Dendritic cell treated with granulocyte-macrophage colony-stimulating factor and Interleukin-4, amounts not matched to agents 40 ng/mL and 50 ng/mL, for 4 days (primary cell): ENCODE data around the gene C1orf21.

Experiments used
- H3K27ac Mint-ChIP-seq: one replicate; pipeline ENCODE4 v1.8.0; 2022; ENCODE audit warnings: mild to moderate bottlenecking, mixed read lengths
- H3K27me3 Mint-ChIP-seq: one replicate; pipeline ENCODE4 v1.8.0; 2022; ENCODE audit warnings: mild to moderate bottlenecking, mixed read lengths
- H3K36me3 Mint-ChIP-seq: one replicate; pipeline ENCODE4 v1.8.0; 2022; ENCODE audit warnings: low read depth, mixed read lengths
- H3K4me1 Mint-ChIP-seq: one replicate; pipeline ENCODE4 v1.8.0; 2022; ENCODE audit warnings: low read depth, mixed read lengths
- H3K4me3 Mint-ChIP-seq: one replicate; pipeline ENCODE4 v1.8.0; 2022; ENCODE audit warnings: mild to moderate bottlenecking, moderate library complexity, mixed read lengths
- H3K9me3 Mint-ChIP-seq: one replicate; pipeline ENCODE4 v1.8.0; 2022; ENCODE audit warnings: mixed read lengths
- intact Hi-C: fragments of 100-400 bp; cut with micrococcal nuclease; formaldehyde crosslinking; loops from one replicate; pipeline ENCODE4 v1.15.0; 2022

Gene C1orf21

DNA sequence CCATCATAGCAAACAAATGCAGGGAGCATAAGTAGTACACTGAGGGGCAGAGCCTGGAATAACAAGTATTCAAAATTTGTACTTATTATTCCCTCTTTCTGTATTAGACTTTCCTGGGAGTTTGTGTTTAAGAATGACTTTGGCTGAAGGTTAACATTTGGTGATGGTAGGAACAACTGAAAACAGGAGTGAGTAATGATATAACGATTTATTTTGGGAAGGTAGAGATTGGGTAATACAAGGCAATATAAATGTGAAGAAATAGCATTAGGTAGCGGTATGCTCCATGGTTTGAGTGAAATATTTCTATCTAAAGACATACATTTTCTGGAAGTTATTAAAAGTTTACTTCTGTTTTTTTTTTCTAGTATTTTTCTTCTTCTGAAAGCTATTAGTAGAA lies 18.5 kb upstream of the C1orf21 start:
- intact Hi-C loops, result no loop called here

DNA sequence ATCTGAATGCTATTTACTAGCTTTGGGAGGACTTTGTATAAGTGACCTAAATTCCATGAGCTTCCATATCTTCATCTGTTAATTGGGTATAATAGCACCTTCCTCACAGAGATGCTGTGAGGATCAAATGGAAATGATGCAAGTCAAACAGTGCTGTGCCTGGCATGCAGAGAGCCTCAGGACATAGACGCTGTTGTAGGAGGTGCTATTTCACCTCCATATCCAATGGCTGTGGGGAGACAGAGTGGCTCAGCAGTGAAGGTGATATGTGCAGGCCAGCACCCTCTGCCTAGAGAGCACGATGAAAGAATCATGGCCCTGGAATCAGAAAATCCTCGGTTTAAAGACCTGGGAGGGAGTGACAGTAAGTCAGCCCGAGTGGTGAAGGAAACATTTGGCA lies 16.0 kb upstream of the C1orf21 start:
- Mint-ChIP-seq H3K36me3 (no peaks in the 10 kb centered on the region), H3K27ac (no peak overlapping the region), H3K4me3 (no peak overlapping the region), H3K4me1 (peaks cover 9% of the 10 kb centered on the region), H3K27me3 (no peaks in the 10 kb centered on the region), H3K9me3 (no peaks in the 10 kb centered on the region)
- intact Hi-C loops, result no loop called here

More for the DNA sequence above, 18.5 kb upstream of the C1orf21 start:
- Mint-ChIP-seq H3K4me3 (no peak overlapping the region), H3K27me3 (no peaks in the 10 kb centered on the region), H3K27ac (no peak overlapping the region), H3K36me3 (no peaks in the 10 kb centered on the region), H3K4me1 (peaks cover 9% of the 10 kb centered on the region), H3K9me3 (no peaks in the 10 kb centered on the region)

- H3K4me3 Mint-ChIP-seq, result no peak overlapping the region
- no peaks in the 10 kb centered on the region for H3K9me3 Mint-ChIP-seq
- no peak overlapping the region for H3K27ac Mint-ChIP-seq
- peaks cover 8% of the 10 kb centered on the region for H3K4me1 Mint-ChIP-seq
- H3K36me3 Mint-ChIP-seq, result no peaks in the 10 kb centered on the region
- no peaks in the 10 kb centered on the region for H3K27me3 Mint-ChIP-seq
- intact Hi-C loops, result no loop called here
These were observed 13.7 kb upstream of the C1orf21 start for GRCh38 chr1:184373155-184373554.

DNA sequence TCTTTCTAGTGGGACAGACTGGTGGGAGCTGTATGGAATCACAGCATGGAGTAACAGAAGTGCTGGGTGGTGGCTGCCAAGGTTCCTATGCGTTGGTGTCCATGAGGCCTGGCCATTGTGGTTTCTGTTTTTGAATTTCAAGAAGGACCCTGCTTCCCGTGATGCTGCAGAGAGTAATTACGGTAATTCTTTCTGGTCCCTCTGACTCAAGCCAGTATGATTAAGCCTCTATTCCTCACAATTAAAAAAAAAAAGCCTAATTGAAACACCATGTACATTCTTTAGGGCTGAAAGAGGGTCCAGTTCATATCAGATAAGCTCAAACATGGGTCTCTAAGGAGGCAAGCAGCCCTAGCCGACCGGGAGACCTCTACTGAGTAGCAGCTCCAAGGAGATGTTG lies 10.5 kb upstream of the C1orf21 start:
- H3K9me3 Mint-ChIP-seq, result no peaks in the 10 kb centered on the region
- intact Hi-C loops, result no loop called here
- H3K4me3 Mint-ChIP-seq, result no peak overlapping the region
- no peaks in the 10 kb centered on the region for H3K27me3 Mint-ChIP-seq
- peaks cover 6% of the 10 kb centered on the region for H3K4me1 Mint-ChIP-seq
- no peak overlapping the region for H3K27ac Mint-ChIP-seq
- no peaks in the 10 kb centered on the region for H3K36me3 Mint-ChIP-seq

DNA sequence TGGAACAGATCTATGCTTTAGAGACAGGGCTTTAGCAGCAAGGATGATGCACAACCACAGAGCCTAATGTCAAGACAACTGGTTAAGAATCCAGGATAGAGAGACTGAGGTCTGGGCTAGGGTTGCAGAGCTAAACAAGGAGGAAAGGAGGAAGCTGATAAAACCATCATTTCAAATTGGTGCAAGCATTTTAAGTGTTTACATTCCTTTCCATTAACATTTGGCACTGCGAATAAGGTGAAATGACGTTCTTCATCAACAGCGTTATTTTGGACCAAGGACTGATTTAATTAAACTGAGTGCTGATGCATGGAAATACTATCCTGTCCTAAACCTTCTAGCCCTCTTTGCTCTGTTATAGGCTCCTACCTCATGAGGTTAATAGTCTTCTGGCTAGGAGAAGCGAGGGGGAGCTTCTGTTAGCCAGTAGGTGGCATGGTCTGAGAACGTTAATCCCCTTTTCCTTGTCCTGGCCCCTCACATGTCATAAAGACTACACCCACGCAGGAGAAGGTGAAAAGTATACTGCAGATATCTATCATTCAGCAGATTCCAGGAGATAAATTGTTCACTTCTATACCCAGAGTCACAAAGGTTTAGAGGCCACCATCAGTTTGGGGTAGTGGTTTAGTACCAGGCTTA lies 7.6 kb upstream of the C1orf21 start:
- Mint-ChIP-seq H3K9me3 (no peaks in the 10 kb centered on the region), H3K36me3 (no peaks in the 10 kb centered on the region), H3K27me3 (peaks cover 9% of the 10 kb centered on the region), H3K4me1 (peaks cover 6% of the 10 kb centered on the region), H3K4me3 (no peak overlapping the region), H3K27ac (no peak overlapping the region)
- intact Hi-C loops, result no loop called here

GRCh38 chr1:184380468-184380867 lies 6.4 kb upstream of the C1orf21 start:
- Mint-ChIP-seq H3K9me3 (no peaks in the 10 kb centered on the region), H3K27ac (no peak overlapping the region), H3K27me3 (peaks cover 18% of the 10 kb centered on the region), H3K4me1 (peaks cover 8% of the 10 kb centered on the region), H3K4me3 (no peak overlapping the region), H3K36me3 (no peaks in the 10 kb centered on the region)
- intact Hi-C loops, result loop anchor here (10.0 kb wide), 1 partner anchor 104 kb away; no protein-coding TSS in a partner anchor

DNA sequence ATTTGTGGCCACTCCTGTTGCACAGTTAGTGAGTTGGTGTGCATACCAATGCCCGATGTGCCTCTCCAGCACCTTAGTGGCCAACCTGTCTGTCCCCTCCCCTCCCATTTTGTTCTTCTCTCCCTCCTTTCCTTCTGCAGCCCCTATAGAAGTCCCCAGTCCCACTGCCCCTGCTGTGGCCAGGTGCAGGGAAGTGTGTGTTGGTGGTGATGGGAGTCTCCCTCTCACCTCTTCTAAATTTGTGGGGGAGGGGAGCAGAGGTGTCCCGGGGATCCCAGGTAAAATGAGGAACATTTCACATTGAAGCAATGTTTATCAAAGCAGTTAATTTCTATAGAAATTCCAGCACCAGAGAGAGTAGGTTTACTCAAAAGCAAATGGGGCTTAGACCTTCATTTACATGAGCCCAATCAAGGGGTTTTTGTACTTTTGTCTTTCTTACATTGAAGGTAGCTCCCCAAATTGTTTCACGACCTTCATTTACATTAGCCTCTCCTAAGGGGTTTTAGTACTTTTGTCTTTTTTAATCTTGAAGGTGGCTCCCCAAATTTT lies 3.0 kb upstream of the C1orf21 start:
- intact Hi-C loops, result loop anchor here (10.0 kb wide), 1 partner anchor 101 kb away; no protein-coding TSS in a partner anchor
- H3K27ac Mint-ChIP-seq, result no peak overlapping the region
- H3K36me3 Mint-ChIP-seq, result peaks cover 9% of the 10 kb centered on the region
- peaks cover 44% of the 10 kb centered on the region for H3K27me3 Mint-ChIP-seq
- peaks cover 33% of the 10 kb centered on the region for H3K4me1 Mint-ChIP-seq
- H3K9me3 Mint-ChIP-seq, result no peaks in the 10 kb centered on the region
- H3K4me3 Mint-ChIP-seq, result no peak overlapping the region

- H3K4me1 Mint-ChIP-seq, result peaks cover 29% of the 10 kb centered on the region
- H3K36me3 Mint-ChIP-seq, result peaks cover 9% of the 10 kb centered on the region
- H3K27ac Mint-ChIP-seq, result no peak overlapping the region
- peak overlapping the region; percentile 58 for H3K4me3 Mint-ChIP-seq
- intact Hi-C loops, result loop anchor here (10.0 kb wide), 1 partner anchor 99 kb away; no protein-coding TSS in a partner anchor
- H3K9me3 Mint-ChIP-seq, result no peaks in the 10 kb centered on the region
- H3K27me3 Mint-ChIP-seq, result peaks cover 44% of the 10 kb centered on the region
These were observed 941 bp upstream of the C1orf21 start for GRCh38 chr1:184385865-184386311.

GRCh38 chr1:184387069-184387475 lies 243 bp downstream of the C1orf21 start:
- Mint-ChIP-seq H3K27me3 (peaks cover 42% of the 10 kb centered on the region), H3K36me3 (peaks cover 9% of the 10 kb centered on the region), H3K4me1 (peaks cover 29% of the 10 kb centered on the region), H3K4me3 (peak overlapping the region; percentile 98), H3K27ac (peak overlapping the region; percentile 74), H3K9me3 (no peaks in the 10 kb centered on the region)
- intact Hi-C loops, result loop anchor here (10.0 kb wide), 1 partner anchor 98 kb away; no protein-coding TSS in a partner anchor

GRCh38 chr1:184387476-184388318 lies 868 bp downstream of the C1orf21 start:
- Mint-ChIP-seq H3K36me3 (peaks cover 9% of the 10 kb centered on the region), H3K4me3 (peak overlapping the region; percentile 98), H3K27ac (peak overlapping the region; percentile 74), H3K4me1 (peaks cover 29% of the 10 kb centered on the region), H3K9me3 (no peaks in the 10 kb centered on the region), H3K27me3 (peaks cover 41% of the 10 kb centered on the region)
- intact Hi-C loops, result loop anchor here (10.0 kb wide), 1 partner anchor 97 kb away; no protein-coding TSS in a partner anchor

DNA sequence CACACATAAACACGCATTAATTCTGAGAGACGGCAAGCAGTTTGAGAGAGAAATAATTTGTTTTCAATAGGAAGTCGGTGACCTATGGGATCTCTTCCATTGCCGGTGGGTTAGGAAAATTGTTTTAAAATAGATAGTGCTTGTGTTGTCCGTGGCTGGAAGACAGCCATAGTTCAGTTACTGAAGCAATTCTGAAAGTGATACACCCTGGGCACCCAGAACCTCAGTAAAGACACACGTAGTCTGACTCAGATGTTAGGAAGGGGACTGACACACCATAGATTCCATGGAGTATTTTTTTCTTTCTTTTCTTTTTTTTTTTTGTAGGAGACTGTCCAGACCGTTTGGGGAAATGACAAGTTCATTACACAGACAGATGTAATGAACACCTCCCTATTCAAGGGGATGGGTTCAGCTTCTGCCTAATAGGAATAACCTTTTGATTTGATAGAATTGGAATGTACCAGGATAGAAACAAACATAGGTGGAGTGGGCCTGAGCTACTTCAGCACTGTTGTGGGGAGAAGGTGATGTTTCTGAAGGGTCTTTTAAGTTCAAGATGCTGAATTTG lies 1.6 kb downstream of the C1orf21 start:
- Mint-ChIP-seq H3K36me3 (peaks cover 9% of the 10 kb centered on the region), H3K9me3 (no peaks in the 10 kb centered on the region), H3K4me3 (peak overlapping the region; percentile 98), H3K27ac (peak overlapping the region; percentile 29), H3K27me3 (peaks cover 41% of the 10 kb centered on the region), H3K4me1 (peaks cover 29% of the 10 kb centered on the region)
- intact Hi-C loops, result loop anchor here (10.0 kb wide), 1 partner anchor 96 kb away; no protein-coding TSS in a partner anchor

GRCh38 chr1:184388971-184389370 lies 2.1 kb downstream of the C1orf21 start:
- peaks cover 29% of the 10 kb centered on the region for H3K4me1 Mint-ChIP-seq

DNA sequence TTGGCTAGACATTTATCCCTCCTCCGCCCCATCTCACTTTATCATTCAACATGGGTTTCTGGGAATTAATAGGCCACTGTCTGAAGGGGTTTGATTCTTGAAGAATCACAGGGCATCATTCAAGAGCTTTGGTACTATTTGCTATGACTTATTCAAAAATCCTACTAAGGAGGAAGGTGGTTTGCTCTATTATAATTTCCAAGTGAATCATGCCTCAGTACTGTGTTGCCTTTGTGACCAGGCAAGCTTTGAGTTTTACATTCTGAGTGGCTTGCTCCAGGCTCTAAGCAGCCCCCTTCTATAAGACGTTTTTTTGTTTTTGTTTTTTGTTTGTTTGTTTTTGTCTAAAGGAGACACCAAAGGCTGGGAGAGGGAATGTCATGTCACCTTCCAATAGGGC lies 2.6 kb downstream of the C1orf21 start:
- intact Hi-C loops, result loop anchor here (10.0 kb wide), 1 partner anchor 95 kb away; no protein-coding TSS in a partner anchor
- Mint-ChIP-seq H3K4me3 (no peak overlapping the region), H3K27me3 (peaks cover 32% of the 10 kb centered on the region), H3K9me3 (no peaks in the 10 kb centered on the region), H3K27ac (no peak overlapping the region), H3K4me1 (peaks cover 29% of the 10 kb centered on the region), H3K36me3 (peaks cover 9% of the 10 kb centered on the region)

More at GRCh38 chr1:184388971-184389370, 2.1 kb downstream of the C1orf21 start:
- intact Hi-C loops, result loop anchor here (10.0 kb wide), 1 partner anchor 96 kb away; no protein-coding TSS in a partner anchor
- H3K27ac Mint-ChIP-seq, result no peak overlapping the region
- H3K9me3 Mint-ChIP-seq, result no peaks in the 10 kb centered on the region
- no peak overlapping the region for H3K4me3 Mint-ChIP-seq
- H3K27me3 Mint-ChIP-seq, result peaks cover 37% of the 10 kb centered on the region
- H3K36me3 Mint-ChIP-seq, result peaks cover 9% of the 10 kb centered on the region
